ENCODE results near the gene ZNF230.

ZNF230 gene

DNA sequence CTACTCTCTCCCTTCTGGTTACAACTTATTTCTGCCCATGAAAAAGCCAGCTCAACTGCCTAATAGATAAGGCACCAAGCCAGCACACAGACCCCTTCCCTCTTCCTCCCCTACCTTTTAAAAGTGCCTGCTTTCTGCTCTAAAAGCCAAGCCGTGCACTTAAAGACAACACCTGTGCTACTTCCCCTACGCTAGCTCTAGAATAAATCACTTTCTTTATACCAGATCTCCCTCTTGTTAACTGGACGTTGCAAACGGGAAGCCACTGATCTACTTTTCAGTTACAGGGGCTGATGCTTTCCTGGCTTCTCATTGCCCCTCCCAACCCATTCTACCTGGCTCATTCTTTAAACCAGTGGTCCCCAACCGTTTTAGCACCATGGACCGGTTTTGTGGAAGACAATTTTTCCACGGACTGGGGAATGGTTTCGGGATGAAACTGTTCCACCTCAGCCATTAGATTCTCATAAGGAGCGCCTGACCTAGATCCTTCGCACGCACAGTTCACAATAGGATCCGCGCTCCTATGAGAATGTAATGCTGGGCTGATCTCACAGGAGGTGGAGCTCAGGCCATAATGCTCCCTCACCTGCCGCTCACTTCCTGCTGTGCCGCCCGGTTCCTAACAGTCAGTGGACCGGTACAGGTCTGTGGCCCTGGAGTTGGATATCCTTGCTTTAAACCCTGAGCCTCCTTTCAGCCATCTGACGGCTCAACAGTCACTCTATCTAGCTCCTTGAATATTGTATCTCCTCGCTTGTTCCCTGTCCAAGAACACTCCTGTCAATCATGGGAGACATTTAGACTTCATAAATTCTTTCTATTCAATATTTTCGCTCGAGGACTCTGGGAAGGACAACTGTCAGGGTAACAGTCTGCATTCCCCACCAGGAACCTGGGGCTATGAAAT, 48.2 kb downstream of the ZNF230 start:
- DNase-seq: no peak

DNA sequence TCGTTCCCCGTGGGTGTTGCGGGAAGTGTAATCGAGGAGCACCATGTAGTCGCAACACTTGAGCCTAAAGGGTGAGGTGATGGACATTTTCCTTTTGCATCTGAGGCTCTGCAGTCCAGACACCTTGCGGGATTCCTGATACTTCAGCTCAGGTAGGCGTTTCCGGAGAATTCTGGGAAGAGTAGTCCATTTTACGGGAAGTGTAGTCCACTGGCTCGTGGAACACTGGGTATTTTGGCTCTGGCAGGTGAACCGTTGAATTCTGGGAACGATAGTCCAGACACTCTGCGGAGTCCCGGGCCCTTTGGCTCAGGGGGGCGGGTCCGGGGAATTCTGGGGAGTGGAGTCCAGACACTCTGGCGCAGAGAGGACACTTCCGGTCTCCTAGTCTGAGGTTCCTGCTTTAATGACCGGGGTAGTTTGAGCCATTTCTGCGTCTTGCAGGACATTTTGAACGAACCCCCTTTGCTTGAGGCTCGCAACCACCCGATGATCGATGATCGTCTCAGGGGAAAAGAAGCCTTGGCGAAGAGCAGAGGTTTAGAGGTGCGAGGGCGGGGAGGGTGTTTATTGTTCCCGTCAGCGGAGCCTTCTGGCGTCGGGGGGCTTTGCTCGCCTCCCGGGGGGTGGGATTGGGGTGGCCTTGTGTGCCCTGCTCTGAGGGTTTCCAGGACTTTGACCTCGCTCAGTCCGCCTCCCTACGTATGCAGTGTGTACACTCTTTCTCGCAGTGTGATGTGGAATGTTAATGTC, 49.1 kb downstream of the ZNF230 start, which contains the start of gene ZNF223:
ZNF223 (plus strand) TSS at position 387 of the 753 bp plus-strand sequence. CDS start 3,141 bp downstream, outside the sequence.
- DNase-seq: no peak

DNA sequence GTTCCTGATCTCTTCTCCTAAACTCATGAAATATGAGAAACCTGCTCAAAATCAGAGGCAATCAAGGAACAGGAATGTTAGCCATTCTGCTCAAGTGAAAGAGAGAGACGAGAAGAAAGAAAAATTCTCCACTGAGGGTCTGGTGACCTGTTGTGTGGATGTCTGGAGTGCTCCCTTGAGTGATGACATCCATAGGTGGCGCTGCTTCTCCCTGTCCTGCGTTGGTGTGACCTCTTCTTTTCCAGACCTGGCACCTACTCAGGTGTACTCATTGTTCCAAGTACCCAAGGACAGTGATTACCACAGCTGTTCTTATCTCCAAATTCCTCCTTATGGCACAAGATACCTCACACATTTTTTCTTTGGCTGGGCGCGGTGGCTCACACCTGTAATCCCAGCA, 53.1 kb downstream of the ZNF230 start:
- no peak for DNase-seq

DNA sequence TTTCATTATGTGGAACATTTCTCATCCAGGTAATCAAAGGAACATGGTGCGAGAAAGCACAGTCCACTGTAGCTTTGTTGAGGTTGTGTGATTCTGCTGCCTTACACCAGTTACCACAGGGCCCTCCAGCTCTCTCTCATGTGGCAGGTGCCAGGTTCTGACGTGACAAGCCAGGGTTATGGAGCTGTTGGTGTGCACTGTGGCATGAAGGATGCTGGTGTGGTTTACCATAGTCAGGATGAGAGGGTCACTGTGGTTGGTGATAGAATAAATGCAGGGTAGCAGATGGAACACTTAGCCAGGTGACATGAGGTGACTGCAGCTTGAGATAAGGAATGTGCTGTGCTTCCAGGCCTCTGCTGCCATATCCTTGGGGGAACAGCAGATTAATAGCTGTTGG, 56.5 kb downstream of the ZNF230 start:
- DNase-seq: no peak

DNA sequence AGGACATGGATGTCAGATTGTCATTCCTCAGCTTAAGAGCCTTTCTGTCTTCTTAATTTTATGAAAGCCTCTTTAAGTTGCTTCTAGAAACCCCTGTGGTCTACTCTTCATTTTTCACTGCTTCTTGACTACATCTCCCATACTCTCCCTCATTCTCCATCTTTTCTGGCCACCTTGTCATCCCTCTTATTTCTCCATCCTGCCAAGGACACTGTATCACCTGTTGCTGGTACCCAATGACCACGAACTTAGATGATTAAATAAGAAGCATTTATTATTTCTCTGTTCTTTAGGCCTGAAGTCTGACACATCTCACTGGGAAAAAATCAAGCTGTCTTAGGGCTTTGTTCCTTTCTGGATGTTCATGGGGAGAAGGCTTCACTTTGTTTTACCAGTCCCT, 58.3 kb downstream of the ZNF230 start:
- DNase-seq: no peak
